HG03159 (cell line): ENCODE results near the gene HCRTR1.

ENCODE experiments used
- ATAC-seq: cut with Tn5 transposase; IDR thresholded peaks from one replicate; pipeline ENCODE4 v1.9.1; 2021; ENCODE audit warnings: mild to moderate bottlenecking, moderate library complexity; ENCODE audit not compliant: unreplicated experiment

The HCRTR1 gene

DNA sequence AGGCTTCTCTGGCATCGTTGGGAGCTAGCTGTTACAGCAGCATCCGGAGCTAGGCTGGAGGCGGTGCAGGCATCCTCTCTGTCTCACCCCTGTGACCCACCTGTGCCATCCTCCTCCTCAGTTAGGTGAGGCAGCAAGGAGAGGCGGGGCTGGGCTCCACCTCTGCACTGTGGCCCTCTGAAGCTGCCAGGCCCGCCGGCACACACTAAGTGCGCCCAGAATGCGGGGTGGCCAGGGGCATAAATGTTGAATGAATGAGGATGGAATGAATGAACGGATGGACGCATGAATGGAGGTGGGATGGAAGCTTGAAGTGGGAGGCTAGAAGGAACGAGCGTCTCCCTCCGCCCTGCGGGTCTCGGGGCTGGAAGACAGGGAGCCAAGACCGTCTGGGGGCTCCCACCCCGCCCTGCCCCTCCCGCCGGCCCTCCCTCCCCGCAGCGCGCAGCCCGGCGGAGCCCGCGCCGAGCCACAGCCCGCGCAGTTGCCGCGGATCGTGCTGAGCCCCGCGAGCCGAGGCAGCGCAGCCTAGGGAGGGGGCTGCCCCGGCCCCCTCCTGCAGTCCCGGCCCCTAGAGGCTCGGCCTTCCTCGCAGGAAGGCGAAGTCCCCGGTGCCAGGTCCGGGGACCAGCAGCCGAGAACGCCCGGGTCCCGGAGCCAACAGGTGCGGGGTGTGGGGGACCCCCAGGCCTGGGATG, at the start of gene HCRTR1:
Gene HCRTR1 (plus strand): TSS at position 472 of the 698 bp plus-strand sequence. CDS start 1,504 bp downstream, outside the sequence.
- no peak for ATAC-seq

DNA sequence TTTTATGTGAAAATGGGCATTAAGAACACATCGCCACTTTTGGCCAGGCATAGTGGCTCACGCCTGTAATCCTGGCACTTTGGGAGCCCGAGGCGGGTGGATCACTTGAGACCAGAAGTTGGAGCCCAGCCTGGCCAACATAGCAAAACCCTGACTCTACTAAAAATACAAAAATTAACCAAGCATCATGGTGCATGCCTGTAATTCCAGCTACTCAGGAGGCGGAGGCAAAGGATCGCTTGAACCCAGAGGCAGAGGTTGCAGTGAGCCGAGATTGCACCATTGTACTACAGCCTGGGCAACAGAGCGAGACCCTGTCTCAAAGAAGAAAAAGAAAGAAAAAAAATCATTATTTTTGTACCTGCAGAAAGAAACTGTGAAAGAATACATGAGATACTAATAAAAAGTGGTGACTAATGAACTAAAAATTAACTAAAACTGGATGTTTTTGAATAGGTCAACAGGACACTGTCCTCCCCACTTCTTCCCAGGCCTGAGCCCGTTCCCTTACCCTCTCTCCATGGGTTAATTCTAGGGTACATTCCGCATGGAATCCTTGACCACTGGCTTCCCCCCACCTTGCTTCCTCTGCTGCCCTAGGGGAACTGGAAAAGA, 49.4 kb upstream of the HCRTR1 start:
- no peak for ATAC-seq

DNA sequence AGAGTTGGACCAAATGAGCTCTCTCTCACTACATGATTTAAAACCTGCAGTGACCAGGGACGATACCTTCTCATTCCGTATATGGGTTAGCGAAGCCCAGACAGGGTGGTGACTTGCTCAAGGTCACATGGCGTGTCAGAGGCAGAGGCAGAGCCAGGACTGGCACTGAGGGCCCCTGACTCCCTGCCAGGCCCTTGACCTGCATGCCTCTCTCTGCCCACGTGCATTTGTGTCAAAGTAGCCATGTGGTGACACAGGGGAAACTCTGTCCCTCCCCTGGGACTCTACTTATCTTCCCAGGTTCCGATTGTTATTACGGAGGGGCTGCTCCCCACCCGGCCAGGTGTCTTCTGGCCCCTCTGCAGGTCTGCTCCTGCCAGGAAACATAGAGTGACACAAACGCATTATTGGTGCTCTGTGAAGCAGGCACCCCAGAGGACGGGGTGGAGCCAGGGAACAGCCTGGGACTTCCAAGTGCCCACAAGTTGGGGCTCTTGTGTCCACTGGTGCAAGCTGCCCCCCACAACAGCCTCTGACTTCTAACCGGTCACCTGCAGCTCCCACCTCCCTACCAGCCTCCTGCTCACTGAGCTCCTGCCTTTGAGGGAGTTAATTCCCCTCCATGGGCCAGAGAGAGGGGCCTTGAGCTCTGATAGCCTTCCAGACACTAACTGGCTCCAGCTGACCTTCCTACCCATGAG, 48.4 kb upstream of the HCRTR1 start:
- no peak for ATAC-seq

DNA sequence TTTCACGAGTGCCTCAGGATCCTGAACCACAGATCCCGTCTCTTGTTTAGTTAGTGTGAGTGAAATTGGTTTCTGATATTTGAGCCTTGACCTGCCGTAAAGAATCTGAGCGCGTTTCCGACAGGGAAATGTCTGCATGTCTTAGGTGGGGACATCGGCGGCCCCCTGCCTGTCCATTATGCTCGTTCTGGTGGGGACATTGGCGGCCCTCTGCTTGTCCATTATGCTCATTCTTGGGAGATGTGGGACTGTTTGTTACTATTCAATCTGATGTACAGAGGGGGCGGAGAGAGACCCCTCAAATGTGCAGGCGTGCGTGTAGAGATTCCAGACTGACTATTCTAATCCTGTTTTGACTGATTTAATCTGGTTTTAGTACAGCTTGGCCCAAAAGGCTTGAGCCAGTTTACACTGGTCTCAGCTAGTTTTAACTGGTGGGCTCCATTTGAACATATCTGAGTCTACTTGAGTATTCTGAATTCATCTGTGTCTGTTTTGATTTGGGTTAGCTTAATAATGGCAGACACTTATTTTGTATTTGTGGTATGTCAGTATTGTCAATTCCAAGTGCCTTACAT, 47.8 kb upstream of the HCRTR1 start:
- ATAC-seq = no peak

DNA sequence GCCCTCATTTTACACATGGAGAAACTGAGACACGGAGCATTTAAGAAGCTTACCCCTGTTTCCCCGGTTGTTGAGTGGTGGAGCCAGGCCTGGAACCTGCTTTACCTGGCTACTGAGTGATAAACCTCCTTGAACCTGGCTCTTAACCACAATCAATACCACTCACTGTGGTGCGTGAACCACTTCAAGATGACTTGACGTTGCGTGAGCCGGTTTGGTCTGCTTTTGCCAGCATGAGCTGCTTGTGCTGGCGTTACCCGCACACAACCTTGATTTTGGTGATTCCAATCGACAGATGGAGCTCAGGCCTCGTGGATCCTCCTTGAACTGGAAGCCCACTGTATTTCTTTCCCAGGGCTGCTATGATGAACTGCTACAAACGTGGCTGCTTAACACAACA, 47.3 kb upstream of the HCRTR1 start:
- ATAC-seq = no peak

DNA sequence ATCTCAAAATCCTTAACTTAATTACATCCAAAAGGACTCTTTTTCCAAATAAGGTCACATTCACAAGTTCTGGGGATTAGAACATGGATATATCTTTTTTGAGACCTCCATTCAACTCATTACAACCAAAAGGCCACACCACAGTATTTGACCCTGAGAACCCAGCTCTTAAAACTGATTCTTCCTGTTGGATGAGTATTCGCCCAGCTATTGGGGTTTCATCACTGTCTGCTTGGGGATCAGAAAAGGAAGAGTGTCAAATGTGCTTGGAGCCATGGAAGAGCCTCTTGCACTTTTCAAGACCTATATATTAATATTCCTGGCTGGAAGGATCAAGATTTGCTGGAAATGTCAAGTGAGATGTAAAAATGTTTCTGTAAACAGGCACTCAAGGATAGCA, 46.6 kb upstream of the HCRTR1 start:
- ATAC-seq = no peak

DNA sequence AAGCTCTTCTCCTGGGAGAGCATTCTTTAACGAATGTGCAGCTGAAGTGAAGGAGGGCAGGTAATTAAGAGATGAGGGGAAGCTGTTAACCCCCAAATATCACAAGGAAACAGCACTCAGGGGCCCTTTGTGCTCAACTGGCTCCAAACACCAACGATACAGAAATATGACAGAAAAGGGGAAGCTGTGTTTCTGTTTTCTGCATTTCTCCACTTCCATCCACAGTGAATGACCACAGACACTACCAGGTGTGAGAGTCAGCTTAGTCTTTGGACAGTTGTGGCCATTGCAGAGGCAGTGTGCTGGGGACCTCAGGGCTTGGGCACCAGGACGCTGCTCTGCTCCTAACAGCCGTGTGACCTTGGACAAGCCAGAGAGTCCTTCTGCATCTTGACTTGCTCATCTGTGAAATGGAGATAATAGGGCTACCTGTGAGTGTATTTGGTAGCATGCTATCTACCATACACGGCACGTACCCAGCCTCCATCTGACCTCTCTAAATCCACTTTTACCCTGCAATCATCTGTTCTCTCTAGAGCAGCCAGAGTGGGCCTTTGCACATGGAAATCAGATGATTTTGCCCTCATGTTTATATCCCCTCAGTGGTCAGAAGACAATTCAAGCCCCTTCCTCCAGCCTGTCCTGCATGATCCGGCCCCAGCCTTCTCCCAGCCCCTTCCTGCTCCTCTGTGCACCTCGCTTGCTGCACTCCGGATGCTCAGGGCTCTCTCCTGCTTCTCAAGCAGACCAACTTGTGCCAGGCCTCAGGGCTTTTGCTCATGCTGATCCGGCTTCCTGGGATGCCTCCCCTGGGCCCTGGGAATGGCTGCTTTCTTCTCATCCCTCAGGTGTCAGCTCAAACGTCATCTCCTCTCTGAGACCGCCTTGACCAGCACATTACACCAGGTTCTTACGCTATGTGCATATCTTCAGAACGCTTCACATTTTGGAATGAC, 45.9 kb upstream of the HCRTR1 start:
- ATAC-seq = no peak

DNA sequence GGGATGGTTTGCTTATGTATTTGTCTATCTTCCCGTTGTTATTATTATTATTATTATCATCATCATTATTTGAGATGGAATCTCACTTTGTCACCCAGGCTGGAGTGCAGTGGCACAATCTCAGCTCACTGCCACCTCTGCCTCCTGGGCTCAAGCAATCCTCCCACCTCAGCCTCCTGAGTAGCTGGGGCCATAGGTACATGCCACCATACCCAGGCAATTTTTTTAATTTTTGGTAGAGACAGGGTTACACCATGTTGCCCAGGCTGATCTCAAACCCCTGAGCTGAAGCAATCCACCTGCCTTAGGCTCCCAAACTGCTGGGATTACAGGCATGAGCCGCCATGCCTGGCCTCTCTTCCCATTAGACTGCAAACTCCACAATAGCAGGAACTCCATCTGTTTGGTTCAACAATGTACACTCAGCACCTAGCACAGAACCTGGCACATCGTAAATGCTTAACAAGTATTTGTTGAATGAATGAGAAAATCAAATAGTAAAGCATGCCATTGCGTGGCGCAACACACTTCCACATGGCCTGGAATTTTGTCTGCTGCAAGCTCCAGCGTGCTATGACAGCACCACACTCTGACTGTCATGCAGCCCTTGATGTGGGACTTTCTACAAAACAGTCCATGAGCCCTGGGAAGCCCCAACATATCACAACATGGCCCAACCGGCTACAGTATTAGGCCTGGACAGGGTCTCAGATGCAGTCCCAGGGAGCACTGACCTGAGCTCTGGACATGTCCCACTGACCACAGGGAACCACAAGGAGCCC, 45.0 kb upstream of the HCRTR1 start:
- no peak for ATAC-seq

DNA sequence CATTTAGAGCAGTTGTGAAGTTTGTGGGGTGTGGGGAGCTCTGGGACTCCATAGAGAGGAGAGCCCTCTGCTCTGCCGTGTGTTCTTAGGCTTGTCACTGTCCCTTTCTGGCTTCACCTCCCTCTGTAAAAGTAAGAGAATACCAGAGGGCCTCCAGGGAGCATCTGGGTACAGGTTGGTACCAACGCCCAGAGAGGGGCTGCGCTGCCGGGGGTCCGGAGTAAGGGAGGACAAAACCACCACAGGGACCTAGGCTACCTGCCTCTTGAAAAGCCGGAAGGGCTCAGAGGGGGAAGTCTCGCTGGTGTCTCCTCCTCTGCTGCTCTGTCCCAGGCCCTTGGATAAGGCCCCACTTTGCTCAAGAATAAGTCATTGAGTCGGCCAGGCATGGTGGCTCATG, 44.2 kb upstream of the HCRTR1 start:
- ATAC-seq = no peak

DNA sequence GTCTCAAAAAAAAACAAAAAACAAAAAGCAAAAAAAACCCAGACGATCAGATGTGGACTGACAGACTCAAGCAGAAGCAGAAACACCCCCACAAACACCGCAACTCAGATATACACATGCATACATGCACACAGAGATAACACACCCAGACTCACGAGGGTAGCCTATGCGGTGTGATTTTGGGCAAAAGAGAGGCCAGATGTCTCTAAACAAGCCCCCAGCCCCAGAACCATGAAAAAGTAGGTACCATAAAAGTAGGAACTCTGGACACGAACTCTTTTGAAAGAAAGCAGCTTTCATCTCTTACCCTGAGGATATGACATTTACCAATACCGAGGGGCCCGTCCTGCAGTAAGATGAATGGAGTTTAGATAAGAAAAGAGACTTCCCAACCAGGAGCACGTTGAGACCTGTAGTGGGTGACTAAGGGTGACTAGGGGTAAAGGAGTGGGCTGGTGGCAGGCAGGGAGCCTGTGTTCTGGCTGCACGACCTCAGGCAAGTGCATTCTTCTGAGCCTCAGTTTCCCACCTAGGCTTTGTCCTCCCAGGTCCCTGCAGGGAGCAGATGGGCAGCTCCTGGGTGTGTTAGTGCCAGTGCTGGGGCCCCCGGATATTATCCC, 42.6 kb upstream of the HCRTR1 start:
- ATAC-seq = no peak

DNA sequence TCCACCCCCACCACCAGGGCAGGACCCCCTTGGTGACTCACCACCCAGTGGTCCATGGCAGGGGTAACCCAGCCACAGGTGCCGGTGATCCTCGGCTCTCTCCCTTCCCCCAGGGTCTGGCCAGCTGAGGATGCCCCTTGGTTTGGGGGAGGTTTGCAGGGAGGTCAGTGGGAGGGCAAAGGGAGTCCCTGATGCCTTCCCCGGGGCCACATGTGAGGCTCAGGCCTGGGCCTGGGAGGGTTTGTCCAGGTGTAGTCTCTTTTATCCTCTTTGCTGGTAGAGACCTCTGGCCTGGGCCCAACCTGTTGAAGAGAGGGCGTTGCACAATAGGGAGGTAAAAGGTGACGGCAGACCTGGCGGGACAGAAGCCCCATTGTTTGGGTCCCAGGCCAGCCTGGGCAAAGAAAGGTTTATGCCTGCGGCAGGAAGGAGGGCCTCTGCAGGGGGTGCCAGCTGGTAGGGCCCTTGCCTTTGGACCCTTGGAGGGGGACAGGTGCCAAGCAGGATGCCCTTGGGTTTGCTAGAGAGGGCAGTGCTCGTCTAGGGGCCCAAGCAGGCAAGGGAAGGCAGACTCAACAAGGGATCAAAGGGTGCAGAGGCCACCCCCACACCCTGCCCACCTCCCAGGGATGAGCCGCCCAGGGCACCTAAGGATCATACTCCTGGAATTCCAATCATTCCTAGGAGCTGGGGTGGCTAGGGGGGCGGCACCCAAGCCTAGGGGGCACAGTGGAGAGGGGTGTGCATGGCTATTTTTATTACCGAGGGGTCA, 41.9 kb upstream of the HCRTR1 start:
- ATAC-seq = no peak

DNA sequence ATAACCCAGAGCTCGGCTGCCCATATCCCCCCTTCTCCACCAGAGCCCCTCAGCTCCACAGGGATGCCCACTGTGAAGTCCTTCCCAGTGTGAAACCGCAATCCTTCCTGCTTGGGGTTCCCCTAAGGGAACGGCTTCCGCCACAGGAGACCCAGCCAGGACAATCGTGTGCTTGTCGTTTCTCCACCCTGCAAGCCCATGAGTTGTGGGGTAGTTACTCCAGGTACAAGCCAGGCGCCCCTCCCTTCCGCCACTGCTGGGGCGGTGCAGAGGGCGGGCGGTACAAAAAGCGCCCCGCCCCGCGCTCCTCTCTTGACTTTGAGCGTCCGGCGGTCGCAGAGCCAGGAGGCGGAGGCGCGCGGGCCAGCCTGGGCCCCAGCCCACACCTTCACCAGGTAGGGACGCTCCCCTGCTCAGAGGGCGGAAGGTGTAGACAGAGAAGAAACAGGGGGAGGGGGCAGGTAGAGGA, 41.3 kb upstream of the HCRTR1 start, which contains the start of gene TINAGL1:
Gene TINAGL1 (plus strand): TSS at position 315 of the 469 bp plus-strand sequence. CDS start 634 bp downstream, outside the sequence.
- no peak for ATAC-seq

DNA sequence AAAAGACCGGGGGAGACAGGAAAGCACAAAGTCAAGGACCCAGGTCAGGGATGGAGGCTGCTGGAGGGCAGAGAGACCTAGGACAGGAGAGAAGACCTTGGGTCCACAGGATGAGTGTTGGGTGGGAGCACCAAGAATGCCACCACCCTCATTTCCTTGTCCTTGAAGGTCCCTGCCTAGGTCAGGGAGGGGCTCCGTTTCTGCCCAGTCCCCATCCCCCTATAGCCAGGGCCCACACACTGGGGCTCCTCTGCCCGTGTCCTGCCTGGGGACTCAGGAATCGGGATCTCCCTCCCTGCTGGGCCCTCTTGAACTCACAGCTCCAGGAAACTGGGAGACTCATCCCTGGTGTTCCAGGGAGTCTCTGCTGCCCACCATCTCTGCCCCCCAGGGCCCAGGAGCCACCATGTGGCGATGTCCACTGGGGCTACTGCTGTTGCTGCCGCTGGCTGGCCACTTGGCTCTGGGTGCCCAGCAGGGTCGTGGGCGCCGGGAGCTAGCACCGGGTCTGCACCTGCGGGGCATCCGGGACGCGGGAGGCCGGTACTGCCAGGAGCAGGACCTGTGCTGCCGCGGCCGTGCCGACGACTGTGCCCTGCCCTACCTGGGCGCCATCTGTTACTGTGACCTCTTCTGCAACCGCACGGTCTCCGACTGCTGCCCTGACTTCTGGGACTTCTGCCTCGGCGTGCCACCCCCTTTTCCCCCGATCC, 40.6 kb upstream of the HCRTR1 start:
- ATAC-seq = no peak

DNA sequence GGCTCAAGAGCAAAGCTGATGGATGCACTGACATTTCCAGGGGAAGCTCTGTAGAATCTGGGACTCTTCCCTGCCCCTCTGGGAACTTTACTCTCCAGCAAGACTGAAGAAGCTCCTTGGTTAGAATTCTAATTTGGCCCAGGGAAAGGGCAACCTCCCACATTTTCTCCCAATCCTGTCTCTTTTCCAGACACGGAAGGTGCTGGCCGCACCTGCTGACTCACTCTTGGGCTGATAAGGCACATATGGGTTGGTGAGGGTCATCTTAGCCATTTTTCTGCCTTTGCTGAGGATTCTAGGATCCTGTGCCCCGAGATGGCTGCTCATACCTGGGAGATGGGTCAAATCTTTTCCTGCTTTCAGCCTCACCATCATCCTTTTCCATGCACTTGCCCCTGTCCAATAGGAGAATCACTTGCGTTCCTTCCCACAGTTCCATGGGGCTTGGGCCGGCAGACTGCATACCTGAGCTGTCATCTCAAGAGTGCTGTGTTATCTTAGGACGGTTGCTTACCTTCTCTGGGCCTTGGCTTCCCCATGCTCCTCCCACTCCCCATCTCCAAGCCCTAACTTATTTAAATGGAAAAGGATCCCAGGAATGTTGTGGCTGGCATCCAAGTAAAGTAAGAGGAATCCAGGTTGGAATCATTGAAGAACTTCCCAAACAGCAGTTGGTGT, 39.8 kb upstream of the HCRTR1 start:
- no peak for ATAC-seq

DNA sequence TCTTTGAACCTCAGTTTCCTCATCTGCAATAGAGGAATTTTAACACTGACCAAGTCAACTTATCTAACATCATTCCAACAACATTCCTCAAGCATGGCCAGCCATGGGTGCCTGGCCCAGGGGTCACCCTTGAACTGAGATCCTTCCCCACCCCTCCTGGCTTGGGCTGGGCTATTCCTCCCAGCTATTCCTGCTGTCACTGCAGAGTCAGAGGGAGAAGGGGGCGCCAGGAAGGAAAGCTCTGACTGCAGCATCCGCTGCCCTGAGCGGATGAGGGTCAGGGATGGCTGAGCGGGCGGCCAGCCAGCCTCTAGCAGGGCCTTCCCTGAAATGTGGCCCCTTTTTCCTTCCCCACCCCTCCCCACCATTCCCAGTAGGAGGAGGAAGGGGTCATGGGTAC, 38.1 kb upstream of the HCRTR1 start:
- no peak for ATAC-seq

DNA sequence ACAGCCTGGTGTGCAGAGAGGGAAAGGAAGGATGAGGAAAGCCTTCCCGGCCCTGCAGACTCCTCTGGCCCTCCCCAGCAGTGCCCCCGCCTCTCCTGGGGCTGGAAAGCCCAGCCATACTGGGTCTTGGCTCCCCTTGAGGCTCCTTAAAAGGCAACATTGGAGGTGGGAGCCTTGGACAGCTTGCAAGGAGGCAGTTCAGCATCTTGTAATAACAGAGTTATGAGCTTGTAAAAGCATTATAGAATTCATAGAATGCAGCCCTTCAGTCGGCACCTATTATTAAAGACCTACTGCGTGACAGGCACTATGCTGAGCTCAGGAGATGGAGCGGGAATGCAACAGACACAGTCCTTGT, 37.0 kb upstream of the HCRTR1 start:
- ATAC-seq = no peak

DNA sequence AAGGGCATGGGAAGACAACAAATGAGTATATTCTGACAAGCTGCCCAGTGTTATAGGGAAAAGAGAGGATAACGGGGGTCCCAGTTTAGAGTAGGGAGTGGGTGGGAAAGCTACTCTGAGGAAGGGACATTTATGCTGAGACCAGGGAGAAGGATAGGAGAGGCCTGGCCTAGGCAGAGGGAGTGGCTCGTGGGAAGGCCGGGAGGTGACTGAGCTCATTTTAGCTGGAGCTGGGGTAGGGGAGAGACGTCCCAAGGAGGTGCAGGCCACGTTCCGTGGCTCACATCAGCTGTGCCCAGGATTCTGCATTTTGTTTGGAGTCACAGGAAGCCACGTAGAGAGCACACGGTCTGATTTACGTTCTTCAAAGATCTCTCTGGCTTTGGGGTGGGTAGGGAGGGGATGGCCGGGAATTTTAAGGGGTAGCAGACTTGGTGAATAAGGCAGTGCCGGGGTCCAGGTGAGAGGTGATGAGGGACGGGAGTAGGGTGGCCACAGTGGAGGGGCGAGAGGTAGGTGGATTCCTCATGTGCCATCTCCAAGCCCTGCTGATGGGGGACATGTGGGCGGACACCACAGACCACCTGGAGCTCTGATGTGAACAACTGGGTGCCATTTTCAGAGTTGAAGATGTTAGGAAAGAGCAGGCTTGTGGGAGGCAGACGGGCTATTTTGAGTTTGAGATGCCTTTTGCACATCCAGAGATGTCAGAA, 36.4 kb upstream of the HCRTR1 start:
- no peak for ATAC-seq
